Astrocyte of the cerebellum (primary cell): ENCODE results near the gene GPSM1.

Experiments used
- DNase-seq: peaks from one replicate; pipeline ENCODE4 v3.0.0-alpha.2; 2011; ENCODE audit warnings: low read depth
- H3K4me3 ChIP-seq: 2 replicates; pipeline ENCODE4 v1.5.1; 2011; ENCODE audit warnings: mild to moderate bottlenecking, low read depth, low read length, moderate library complexity
- CTCF ChIP-seq: IDR thresholded peaks from 2 replicates; pipeline ENCODE4 v1.5.1; 2012; ENCODE audit warnings: low read length, low read depth, moderate library complexity, mild to moderate bottlenecking; ENCODE audit errors: missing control alignments
- in situ Hi-C: cut with HindIII; loops from 2 replicates; pipeline ENCODE4 v1.10.0; 2017; ENCODE audit warnings: low sequenced_read_pairs

The GPSM1 gene

GRCh38 chr9:136336881-136337280 lies 9.5 kb downstream of the GPSM1 start:
- no peak for DNase-seq
- TF ChIP-seq CTCF: no peak
- in situ Hi-C loops: no loop called here
- no peak overlapping the region for H3K4me3 ChIP-seq

GRCh38 chr9:136337416-136338395 lies 10.4 kb downstream of the GPSM1 start:
- in situ Hi-C loops: no loop called here
- TF ChIP-seq CTCF: no peak
- DNase-seq: no peak
- H3K4me3 ChIP-seq: no peak overlapping the region

- no peak for DNase-seq
- no peak for TF ChIP-seq CTCF
- no peak overlapping the region for H3K4me3 ChIP-seq
- in situ Hi-C loops: no loop called here
Measured at GRCh38 chr9:136338511-136338910, 11.2 kb downstream of the GPSM1 start.

GRCh38 chr9:136339173-136339957 lies 12.0 kb downstream of the GPSM1 start:
- in situ Hi-C loops: no loop called here
- peak; percentile 97 for TF ChIP-seq CTCF
- peak; percentile 41 for DNase-seq
- no peak overlapping the region for H3K4me3 ChIP-seq

GRCh38 chr9:136339958-136340310 lies 12.6 kb downstream of the GPSM1 start:
- H3K4me3 ChIP-seq: no peak overlapping the region
- no peak for DNase-seq
- TF ChIP-seq CTCF: no peak
- in situ Hi-C loops: no loop called here

- DNase-seq: no peak
- in situ Hi-C loops: no loop called here
- no peak overlapping the region for H3K4me3 ChIP-seq
- no peak for TF ChIP-seq CTCF
Measured at GRCh38 chr9:136340356-136341041, 13.2 kb downstream of the GPSM1 start.
